NCI-H510A (cell line): ENCODE results near the gene HMGN3.

ENCODE experiments used
- DNase-seq: peaks from one replicate; lab custom pipeline; 2025; lab: John Stamatoyannopoulos, UW

Gene HMGN3

GRCh38 chr6:79232696-79233462, 1.6 kb downstream of the HMGN3 start:
- DNase-seq: no peak

- DNase-seq: no peak
These were observed 2.8 kb downstream of the HMGN3 start for GRCh38 chr6:79231666-79232065.

- no peak for DNase-seq
These were observed 3.4 kb downstream of the HMGN3 start for GRCh38 chr6:79231101-79231500.

GRCh38 chr6:79230149-79230548, 4.3 kb downstream of the HMGN3 start:
- DNase-seq: no peak

- DNase-seq: no peak
These were observed 7.0 kb downstream of the HMGN3 start for GRCh38 chr6:79227445-79227844.

- DNase-seq: no peak
These were observed 7.8 kb downstream of the HMGN3 start for GRCh38 chr6:79226660-79227059.

GRCh38 chr6:79225717-79226599, 8.5 kb downstream of the HMGN3 start:
- no peak for DNase-seq

GRCh38 chr6:79223611-79224404, 10.7 kb downstream of the HMGN3 start:
- no peak for DNase-seq

GRCh38 chr6:79215213-79215824, 19.2 kb downstream of the HMGN3 start:
- DNase-seq: no peak

GRCh38 chr6:79212859-79213258, 21.6 kb downstream of the HMGN3 start:
- no peak for DNase-seq

- no peak for DNase-seq
These were observed 25.7 kb downstream of the HMGN3 start for GRCh38 chr6:79208816-79209215.

- no peak for DNase-seq
These were observed 30.7 kb downstream of the HMGN3 start for GRCh38 chr6:79203753-79204253.

- no peak for DNase-seq
These were observed 31.9 kb downstream of the HMGN3 start for GRCh38 chr6:79202556-79202955.

- no peak for DNase-seq
These were observed 32.5 kb downstream of the HMGN3 start for GRCh38 chr6:79201983-79202382.

- no peak for DNase-seq
These were observed 33.3 kb downstream of the HMGN3 start for GRCh38 chr6:79201143-79201542.

GRCh38 chr6:79196912-79197311, 37.6 kb downstream of the HMGN3 start:
- no peak for DNase-seq

- no peak for DNase-seq
These were observed 40.5 kb downstream of the HMGN3 start for GRCh38 chr6:79193971-79194370.

GRCh38 chr6:79189760-79190350, 44.6 kb downstream of the HMGN3 start:
- no peak for DNase-seq

- DNase-seq: no peak
These were observed 45.5 kb downstream of the HMGN3 start for GRCh38 chr6:79188885-79189480.

GRCh38 chr6:79188107-79188506, 46.4 kb downstream of the HMGN3 start:
- DNase-seq: no peak

- DNase-seq: no peak
These were observed 47.9 kb downstream of the HMGN3 start for GRCh38 chr6:79186564-79186963.
